Measurements from ENCODE around the gene ERAS.
"Not testable (repeated sequence)": the region's sequence is repeated elsewhere in the genome, so short reads cannot be mapped to it uniquely, and the experiment has no call there.

The ERAS gene

DNA sequence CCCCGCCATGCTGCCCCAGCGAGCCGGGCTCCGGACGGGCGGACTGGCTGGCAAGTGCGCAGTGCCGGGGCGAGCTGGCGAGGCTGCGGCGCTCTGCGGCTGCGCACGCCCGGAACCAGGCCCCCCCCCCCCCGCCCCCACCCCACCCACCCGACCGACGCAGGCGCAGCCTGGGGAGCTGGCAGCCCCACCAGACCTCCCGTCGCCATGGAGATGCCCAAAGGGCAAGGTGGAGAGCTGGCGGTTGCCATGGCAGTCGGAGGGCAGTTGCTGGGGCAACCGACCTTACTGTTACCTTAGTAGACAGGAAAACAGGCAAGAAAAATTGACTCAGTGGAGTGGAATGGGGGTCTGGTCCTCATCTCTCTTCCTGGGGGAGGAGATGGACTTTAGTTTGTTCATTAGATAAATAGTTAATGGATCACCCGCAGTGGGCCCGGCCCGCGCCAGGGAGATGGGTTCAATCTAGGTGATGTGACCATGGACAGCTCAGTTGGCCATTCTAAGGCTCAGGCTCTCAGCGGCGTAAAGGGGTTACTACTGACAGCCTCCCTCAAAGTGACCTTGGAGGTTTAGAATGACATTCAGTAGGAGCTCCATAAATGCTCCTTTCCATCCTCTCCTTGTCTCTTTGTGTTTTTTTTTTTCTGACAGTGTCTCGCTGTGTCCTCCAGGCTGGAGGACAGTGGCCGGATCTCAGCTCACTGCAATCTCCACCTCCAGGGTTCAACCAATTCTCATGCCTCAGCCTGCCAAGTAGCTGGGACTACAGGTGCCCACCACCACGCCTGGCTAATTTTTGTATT lies 9.4 kb downstream of the ERAS start, which contains the start of gene PCSK1N:
Gene PCSK1N, minus strand, starts transcription at position 87 of the 806 bp plus-strand sequence. Its CDS starts 78 bp downstream, at position 9.
- DNase-seq, result no peak

GRCh38 chrX:48839686-48840085 lies 13.4 kb downstream of the ERAS start:
- no peak for DNase-seq

- no peak for DNase-seq
Measured at GRCh38 chrX:48848847-48849246, 22.5 kb downstream of the ERAS start.

GRCh38 chrX:48852857-48853256 lies 26.5 kb downstream of the ERAS start:
- DNase-seq, result no peak

DNA sequence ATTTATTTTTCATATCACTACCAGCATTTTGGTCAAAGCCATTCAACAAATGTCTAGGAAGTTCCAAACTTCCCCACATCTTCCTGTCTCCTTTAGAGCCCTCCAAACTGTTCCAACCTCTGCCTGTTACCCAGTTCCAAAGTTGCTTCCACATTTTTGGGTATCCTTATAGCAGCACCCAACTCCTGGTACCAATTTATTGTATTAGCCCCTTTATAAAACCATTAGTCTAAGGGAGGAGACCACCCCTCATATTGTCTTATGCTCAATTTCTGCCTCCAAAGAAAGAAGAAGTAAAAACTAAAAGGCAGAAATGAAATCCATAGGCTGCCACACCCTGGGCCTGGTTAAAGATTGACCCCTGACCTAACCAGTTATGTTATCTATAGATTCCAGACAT lies 27.2 kb downstream of the ERAS start:
- DNase-seq, result not testable (repeated sequence)

GRCh38 chrX:48854121-48854804 lies 27.9 kb downstream of the ERAS start:
- not testable (repeated sequence) for DNase-seq

DNA sequence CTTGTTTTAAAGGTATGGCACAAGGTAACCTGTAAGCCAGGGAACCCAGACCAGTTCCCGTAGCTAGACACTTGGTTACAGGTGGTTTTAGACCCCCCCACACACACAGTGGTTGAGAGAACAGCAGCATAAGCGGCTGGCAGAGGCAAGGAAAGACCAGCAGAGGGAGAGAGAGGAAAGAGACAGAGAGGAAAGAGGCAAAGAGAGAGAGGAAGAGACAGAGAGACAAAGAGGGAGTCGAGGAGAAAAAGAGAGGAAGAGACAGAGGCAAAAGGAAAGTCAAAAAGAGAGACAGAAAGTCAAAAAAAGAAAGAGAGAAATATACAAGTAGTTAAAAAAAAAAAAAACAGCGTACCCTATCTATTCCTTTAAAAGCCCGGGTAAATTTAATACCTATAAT lies 28.6 kb downstream of the ERAS start:
- no peak for DNase-seq

DNA sequence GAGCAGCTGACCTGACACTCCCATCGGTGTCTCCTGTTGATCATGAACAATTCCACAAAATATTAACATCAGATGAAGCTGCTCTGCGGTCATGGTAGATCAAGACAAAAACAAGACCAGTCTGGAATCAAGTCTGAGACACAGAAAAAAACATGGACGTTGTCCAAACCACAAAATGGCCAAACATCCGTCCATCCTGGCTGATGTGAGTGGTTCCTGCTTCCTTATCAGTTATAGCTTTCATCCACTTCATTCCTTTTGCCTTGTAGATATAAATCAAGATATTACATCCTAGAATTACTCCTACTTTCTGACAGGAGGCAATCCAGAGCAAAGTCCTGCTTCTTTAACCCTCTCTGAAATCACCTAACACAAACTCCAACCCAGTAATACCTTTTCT lies 37.9 kb downstream of the ERAS start:
- DNase-seq, result no peak

GRCh38 chrX:48872017-48872416 lies 45.7 kb downstream of the ERAS start:
- DNase-seq, result not testable (repeated sequence)

DNA sequence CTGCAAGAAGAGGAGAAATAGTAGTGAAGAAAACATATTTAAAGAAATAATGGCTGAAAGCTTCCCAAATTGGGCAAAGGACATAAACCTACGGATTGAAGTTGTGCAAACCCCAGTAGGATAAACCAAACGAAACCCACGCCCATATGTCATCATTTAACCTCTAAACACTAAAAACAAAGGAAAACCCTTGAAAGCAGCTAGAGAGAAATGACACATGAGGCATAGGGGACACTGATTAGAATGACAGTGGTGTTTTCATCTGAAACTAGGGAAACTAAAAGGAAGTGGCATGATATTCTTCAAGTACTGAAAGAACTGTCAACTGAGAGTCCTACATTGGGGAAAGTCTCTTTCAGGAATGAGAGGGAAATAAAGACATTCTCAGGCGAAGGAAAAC lies 50.6 kb downstream of the ERAS start:
- not testable (repeated sequence) for DNase-seq
